Ecto neural progenitor cell (in vitro differentiated cells): Measurements from ENCODE around the gene TNIK.
"Not testable (repeated sequence)": the region's sequence is repeated elsewhere in the genome, so short reads cannot be mapped to it uniquely, and the experiment has no call there.

Experiments used
- DNase-seq: peaks from one replicate; pipeline ENCODE4 v3.0.0-alpha.2; 2018; ENCODE audit warnings: low spot score

TNIK gene

DNA sequence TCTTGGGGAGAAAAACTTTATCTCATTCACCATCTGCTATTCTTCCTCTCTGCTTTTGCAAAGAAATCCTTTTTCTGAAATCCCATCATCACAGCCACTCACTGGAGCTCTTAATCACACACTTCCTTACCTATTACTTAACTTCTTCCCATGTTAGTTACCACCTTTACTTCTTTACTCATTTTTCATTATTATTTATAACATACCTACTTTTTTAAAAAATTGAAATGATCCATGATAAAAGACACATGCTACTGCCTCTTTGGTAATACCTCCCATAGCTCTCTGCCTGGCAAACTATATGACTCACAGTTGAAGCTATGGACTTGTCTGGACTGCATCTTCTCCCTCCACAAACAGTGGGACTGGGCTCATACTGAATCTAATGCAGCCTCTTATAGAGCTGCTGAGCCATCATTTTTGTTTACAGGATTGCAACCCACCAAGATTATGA lies 150.3 kb downstream of the TNIK start:
- DNase-seq, result no peak

DNA sequence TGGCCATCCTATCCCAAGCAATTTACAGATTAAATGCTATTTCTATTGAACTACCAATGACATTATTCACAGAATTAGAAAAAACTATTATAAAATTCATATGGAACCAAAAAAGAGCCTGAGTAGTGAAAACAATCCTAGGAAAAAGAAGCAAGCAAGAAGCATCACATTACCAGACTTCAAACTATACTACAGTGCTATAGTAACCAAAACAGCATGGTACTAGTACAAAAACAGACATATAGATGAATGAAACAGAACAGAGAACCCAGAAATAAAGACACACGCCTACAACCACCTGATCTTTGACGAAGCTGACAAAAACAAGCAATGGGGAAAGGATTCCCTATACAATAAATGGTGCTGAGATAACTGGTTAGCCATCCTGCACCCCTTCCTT lies 152.2 kb downstream of the TNIK start:
- DNase-seq, result no peak

DNA sequence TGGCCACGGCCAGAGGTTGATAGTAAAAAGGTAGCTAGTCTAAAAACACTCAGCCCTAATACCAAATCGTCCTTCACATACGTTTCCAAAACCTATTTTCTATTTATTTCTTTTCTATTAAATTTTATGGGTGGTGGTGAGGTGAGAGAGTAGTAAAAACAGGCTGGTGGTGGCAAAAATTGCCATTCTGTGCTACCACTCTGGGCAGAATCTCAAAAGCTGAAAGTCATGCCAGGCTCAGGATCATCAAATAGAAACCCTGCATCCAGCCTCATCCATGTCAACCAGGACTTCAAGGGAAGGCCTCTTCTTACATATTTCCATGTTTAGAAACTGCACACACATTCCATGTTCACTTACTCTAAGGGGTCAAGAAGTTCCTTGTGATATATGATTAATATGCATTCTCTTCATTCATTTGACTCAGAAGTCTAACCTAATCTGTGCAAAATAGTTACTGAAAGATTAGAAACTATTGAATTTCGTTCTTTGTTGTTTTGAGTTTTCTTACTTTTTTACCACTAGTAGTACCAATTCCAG lies 153.1 kb downstream of the TNIK start:
- DNase-seq, result no peak

DNA sequence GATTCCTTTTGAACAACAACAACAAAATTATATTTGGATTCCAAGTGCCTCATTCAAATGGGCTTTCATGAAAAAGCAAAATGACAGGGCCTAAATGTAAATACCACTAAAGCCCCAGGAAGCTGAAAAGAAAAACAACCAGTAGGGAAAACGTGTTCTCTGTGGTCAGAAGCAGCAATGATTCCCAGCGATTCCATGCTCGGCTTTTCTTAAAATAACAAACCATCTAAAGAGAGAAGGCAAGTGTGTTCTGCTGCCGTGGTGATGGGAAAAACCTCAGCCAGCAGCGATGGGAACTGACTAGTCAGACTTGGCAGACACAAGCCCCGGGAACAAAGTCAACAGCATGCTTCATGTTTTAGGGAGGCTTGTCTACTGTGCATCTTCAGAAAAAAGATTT lies 153.6 kb downstream of the TNIK start:
- no peak for DNase-seq

DNA sequence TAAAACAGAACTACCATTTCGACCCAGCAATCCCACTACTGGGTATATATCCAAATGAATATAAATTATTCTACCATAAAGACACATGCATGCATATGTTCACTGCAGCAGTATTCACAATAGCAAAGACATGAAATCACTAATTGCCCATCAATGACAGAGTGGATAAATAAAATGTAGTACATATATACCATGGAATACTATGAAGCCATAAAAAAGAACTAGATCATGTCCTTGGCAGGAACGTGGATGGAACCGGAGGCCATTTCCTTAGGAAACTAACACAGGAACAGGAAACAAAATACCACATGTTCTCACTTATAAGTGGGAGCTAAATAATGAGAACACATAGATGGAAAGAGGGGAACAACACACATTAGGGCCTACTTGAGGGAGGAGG lies 154.4 kb downstream of the TNIK start:
- not testable (repeated sequence) for DNase-seq

DNA sequence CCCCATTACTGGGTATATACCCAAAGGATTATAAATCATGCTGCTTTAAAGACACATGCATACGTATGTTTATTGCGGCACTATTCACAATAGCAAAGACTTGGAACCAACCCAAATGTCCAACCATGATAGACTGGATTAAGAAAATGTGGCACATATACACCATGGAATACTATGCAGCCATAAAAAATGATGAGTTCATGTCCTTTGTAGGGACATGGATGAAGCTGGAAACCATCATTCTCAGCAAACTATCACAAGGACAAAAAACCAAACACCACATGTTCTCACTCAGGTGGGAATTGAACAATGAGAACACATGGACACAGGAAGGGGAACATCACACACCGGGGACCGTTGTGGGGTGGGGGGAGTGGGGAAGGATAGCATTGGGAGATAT lies 155.7 kb downstream of the TNIK start:
- not testable (repeated sequence) for DNase-seq

DNA sequence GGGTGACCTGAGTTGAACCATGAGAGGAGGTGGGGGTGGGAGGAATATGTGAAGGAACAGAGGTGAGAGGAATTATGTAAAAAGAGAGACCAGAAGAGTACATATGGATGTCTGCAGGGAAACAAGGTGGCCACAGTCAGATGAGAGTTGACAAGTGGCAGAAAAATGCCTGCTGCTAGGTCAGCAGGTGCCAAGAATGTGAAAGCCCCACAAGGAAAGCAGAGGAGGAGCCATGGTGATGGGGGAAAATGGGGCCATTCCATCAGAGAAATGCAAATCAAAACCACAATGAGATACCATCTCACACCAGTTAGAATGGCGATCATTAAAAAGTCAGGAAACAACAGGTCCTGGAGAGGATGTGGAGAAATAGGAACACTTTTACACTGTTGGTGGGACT lies 156.2 kb downstream of the TNIK start:
- not testable (repeated sequence) for DNase-seq

DNA sequence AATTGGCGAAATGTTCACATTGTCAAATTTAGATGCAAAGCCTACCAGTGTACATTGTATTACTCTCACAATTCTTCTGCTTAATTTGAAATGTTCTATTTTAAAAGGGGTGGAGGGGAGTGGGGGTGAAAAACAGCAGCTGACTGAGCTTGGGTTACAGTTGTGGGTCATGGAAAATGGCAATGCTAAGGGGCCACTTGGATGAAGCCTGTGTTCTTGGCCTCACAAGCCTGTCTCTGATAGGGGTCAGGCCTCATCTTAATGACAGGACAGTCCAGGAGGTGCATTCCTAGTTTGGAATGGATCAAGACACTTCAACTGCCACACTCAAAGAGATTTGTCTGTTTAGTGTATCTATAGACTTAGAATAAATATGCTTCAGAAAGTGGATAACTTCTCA lies 158.2 kb downstream of the TNIK start:
- DNase-seq, result no peak

DNA sequence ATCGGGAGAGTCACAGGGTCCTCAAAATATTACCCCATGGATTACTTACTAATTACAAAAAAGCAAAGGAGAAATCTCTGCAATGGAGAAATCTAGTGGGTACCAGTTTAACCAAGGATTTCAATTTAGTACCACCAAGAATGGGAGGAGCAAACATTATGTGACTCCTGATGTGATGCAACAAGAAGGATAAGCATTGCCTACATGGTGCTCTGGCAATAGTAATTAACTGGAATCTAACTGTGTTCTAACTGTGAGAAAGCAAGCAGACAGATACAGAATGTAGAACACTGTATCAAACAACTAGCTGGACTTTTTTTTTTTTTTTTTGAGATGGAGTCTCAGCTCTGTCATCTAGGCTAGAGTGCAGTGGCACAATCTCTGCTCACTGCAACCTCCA lies 159.2 kb downstream of the TNIK start:
- no peak for DNase-seq

DNA sequence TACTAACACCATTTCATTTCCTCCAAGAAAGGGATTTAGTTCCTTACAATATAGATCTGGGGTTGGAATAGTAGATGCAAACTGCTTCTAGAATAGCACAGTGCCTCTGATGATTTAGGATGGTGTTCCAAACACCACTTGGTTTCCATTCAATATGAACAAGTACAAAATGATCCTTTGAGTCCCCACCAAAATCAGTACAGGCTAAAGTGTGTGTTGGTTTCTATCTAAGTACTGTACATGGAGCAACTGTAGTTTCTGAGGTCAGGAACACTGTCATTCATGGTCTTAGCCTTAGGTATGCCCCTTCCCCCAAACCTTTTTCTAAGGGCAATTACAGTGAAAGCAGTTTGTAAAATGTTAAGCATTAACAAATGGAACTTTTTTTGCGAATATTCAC lies 162.3 kb downstream of the TNIK start:
- no peak for DNase-seq

DNA sequence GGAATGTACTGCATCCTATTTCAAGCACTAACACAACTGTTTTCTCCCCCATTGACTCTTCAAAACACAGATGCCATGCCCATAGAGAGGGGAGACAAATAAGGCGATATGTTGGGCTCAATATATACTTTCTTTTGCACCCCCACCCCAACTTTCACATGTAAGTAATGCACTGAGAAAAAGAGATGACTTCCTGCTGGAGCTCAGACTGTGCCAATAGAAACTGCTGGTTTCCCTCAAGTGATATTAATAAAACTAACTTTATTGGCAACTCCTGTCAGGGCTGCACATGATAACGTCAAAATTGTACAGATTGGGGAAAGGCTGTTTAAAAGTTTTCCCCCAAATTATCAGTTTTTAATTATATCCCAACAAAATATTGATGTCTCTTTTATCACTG lies 163.0 kb downstream of the TNIK start:
- DNase-seq, result no peak

DNA sequence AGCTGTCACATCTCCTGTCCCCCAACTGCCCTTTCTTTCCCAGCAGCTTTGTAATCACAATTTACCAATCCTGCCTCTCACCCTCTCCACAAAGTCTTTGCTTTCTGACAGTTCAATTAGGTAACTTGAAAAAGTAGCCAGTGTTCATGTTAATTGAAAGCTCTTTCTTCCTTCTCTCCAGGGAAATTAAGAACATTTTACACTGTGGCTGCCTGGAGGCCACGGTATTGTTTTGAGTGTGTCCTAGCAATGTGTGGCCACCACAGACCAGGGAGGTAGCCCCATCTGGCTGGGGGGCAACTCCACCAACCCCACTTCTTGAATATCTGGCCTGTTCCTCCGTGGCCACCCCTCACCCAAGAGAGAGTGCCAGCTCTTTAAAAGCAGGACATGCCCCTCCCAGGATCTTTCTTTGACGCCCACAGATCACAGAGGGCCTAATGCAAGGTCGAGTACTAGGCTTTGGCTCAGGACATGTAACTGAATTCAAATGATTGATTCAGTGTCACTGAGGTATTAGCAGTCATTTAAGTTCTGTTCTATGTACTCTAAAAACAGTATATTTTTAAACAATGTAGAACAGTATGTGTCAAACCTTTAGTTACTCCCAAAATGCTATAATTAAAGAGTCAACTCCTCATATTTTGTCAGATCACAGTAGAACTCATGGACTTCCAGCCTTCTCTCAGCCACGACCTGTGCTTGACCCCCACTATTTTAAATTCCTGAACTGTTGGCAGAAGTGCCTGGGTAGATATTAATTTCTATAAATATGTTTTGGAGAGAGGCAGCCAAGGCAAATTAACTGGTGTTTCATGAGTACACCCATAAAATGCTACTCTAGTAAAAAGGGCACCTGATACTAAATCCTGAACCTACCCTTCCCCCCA lies 164.5 kb downstream of the TNIK start:
- DNase-seq, result no peak

DNA sequence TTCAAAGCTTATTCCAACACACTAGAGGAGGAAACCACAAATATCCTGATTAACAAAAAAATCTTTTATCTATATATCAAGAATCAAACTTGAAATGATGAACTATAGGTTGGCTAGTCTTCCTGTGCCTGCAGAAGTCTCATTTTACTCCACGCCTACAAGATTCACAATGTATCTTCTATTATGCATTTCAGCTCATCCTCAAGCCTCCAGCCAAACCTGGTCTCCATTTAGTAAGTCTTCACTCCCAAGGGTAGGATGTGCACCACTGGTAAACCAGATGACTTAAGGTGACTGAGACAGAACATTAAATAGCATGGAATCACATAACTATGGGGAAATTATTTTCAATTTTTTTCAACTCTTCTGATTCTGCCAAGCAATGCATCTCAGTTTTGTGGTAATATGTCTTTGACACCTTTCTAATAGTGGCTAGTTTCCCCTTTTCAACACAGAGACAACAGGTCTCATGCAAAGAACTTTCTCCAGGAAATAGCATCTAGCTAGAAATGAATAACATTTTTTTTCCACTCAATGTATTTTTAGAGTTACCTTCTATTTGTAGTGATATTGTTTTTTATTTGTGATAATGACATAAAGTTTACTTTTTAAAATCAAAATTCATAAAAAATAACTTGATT lies 166.9 kb downstream of the TNIK start:
- DNase-seq, result no peak

DNA sequence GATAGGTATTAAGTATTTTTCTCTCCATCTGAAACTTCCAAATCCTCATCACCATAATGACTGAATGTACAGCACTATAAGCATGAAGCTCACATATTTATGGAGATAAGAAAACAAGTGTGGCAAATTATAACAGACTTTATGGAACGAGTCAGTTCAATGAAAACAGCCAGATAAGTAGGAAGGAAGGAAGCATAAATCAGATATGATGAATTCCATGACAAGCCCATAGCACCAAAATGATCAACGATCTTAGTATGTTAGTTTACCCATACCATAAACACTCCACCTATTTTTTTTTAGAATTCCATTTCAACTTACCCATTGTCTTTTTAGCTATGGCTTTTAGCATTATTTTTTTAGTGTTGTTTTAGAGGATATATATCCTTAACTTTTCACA lies 169.5 kb downstream of the TNIK start:
- DNase-seq, result no peak

DNA sequence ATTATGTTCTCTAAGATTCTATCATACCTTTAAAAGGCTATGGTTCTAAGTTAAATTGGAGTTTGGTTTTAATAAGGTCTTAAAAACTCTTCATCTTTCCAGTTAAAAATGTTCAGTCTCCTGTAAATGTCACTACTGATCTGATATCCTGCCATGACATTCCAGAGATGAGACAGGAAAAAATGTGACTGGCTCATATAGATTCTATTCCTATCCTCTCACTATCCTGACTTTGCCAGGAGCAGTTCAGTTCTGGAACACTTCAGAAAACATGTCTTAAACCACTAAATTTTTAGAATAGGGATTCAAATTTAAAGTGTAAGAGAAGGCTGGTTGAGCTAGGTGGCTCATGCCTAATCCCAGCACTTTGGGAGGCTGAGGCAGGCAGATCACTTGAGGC lies 170.9 kb downstream of the TNIK start:
- DNase-seq, result no peak

DNA sequence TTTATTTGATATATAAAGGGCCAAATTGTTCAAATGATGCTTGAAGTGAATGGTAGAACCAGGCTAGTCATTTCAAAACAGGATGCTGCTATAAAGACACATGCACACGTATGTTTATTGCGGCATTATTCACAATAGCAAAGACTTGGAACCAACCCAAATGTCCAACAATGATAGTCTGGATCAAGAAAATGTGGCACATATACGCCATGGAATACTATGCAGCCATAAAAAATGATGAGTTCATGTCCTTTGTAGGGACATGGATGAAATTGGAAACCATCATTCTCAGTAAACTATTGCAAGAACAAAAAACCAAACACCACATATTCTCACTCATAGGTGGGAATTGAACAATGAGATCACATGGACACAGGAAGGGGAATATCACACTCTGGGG lies 172.4 kb downstream of the TNIK start:
- not testable (repeated sequence) for DNase-seq

DNA sequence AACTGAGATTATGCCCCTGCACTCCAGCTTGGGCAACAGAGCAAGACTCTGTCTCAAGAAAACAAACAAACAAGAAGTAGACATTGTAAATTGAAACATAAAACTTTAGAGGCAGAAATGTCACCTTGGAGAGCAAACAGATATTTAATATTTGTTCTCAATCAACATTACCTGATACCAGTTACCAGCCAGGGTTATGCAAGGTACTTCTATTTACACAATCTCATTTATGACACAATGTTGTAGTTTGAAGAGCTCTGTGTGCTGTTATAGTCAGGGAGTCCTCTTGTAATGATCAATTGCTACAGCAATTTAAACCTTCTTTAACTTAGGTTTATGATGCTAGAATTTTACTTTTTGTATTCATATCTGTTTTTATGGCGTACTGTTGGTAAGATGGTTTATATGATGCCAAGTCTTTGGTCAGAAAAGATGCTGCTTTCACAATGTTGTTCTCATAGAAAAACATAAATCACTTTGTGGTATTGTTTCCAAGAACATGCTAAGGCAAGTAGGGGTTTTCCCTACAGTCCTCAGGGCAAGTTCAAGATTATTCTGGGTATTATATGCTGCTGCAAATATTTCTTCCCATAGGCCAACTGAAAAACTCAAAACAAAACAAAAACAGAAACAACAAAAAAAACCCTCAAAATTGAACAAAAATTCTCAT lies 173.5 kb downstream of the TNIK start:
- no peak for DNase-seq

DNA sequence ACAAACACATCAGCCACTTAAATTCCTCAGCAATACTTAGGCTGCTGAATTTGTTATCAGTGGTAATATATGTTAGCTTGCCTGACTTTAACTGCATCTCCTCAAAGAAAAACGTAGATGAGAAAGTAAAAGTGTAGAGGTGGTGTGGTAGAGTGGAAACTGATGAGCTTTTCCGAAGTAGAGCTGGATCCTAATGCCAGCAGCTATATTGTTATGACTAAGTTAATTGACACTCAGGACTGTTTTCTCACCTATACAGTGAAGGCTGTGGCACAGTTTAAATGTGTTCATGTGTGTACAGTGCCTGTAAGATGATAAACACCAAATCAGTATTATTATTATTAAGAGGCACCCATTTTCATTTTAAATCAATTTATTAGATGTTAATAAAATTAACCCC lies 174.9 kb downstream of the TNIK start:
- DNase-seq, result no peak

DNA sequence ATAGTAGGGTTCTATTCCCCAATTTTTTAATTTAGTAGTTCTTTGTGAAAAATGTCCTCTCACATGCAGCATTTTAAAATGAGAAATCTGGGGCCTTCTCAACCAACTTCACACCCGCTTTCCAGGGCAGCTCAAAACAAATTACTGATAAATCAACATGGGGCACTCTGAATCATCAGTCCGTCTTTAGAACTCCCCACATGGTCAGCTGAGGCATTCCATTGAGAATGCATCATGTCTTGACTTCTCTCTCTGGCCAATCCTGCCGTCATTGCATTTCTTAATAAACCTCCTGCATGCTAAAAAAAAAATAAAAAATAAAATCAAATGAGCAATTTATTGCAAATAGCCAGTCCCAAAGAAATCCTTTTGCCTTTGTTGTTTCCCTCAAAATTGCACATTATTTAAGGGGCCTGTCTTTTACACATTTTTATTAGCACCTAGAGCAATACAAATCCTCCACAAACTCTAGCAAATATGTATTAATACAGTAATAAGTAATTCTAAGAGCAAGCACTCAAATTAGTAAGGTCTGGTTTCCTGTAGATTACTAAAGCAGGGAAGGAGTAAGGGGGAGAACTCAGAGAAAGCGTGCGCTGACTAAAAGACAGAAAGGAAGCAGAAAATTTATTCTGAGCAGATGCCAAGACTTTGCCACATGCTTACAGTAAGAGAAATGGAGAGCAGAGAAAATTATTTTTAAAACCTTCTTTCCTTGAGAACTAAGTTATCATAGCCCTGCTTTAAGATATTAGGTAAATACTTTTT lies 175.7 kb downstream of the TNIK start:
- no peak for DNase-seq

DNA sequence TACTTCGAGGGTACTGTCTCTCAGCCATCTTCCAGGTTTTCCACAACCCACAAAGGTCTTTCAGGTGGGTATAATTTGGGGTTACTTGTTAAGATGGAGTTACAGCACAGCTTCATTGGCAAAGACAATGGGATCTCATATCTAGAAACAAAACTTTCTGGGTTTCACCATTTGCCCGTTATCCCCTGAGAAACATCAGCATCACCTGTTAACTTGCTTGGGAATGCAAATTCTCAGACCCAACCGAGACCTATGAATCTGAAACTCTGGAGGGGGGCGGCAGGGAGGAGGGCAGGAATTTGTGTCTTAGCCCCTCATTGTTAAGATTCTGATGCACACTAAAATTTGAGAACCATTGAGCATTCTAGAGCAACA lies 176.4 kb downstream of the TNIK start:
- DNase-seq, result no peak

DNA sequence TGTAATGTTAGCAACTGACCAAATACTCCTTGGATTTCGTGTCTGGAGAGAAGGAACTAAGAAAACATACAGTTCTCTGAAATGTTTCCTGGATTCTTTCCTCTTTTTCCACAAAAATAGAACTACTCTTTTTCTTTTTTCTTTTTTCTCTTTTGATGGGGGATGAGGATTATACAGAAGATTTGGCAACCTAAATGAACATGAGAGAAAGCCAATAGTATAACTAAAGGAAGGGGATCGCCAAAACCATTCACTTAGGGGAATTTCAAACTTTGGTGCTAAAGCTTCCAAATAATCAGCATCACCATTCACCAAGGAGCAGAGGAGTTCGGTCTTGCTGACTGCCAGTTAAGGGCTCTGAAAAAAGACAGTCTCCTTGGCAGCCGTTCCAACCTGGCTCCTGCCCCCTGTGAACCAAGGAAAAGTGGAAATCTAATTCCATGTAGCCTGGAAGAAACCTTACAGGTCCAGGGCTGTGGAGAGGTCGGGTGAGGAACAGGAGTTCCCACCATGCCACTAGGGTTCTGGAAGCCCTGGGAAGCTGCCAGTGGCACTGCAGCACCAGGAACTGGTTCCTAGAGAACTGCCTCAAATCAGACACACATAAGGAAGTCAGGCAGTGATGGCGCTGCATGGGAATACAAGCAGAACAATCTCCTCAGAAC lies 176.9 kb downstream of the TNIK start:
- no peak for DNase-seq

DNA sequence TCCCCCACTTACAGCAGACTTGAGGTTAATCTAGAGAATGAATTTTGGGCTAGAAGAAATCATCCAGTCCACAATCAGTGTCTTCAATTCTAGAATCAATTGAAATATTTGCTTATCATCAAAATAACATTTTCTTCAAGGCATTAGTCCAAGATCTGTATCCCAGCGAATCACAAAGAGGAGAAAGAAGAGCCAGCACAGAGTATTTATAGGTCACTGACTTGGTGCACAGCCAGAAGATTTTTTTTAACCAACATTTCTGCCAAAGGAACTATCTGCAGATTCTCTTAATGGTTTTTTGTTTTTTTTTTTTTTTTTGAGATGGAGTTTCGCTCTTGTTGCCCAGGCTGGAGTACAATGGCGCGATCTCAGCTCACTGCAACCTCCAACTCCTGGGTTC lies 178.2 kb downstream of the TNIK start:
- DNase-seq, result no peak
